Right atrium auricular region (tissue), 2 donors: ENCODE data around the gene CDK2AP2. TPM values are rescaled to one million over a fixed set of nuclear protein-coding genes. Genes with fewer than 3 reads are reported as not detected.
"Not testable (repeated sequence)": the region's sequence is repeated elsewhere in the genome, so short reads cannot be mapped to it uniquely, and the experiment has no call there.

Experiments
- DNase-seq: peaks from one replicate; pipeline ENCODE4 v3.0.0-alpha.2; 2019; ENCODE audit warnings: low spot score
- H3K27ac ChIP-seq, 2 donors: fragments of 200-600 bp; sonication (generic); 1 replicate in 1 of 2; 2 replicates in 1 of 2; pipeline ENCODE4 v1.5.1; 2016 to 2019
- H3K27me3 ChIP-seq, 2 donors: fragments of 200-600 bp; sonication (generic); one replicate each; pipeline versions ENCODE4 v1.5.1 to v1.6.0; 2017 to 2019
- H3K36me3 ChIP-seq: fragments of 200-600 bp; sonication (generic); one replicate; pipeline ENCODE4 v1.5.1; 2016
- H3K4me1 ChIP-seq, 2 donors: fragments of 200-600 bp; sonication (generic); one replicate each; pipeline versions ENCODE4 v1.5.1 to v1.6.0; 2017 to 2019
- H3K4me3 ChIP-seq, 2 donors: fragments of 200-600 bp; sonication (generic); 1 replicate in 1 of 2; 2 replicates in 1 of 2; pipeline ENCODE4 v1.5.1; 2017 to 2019; ENCODE audit warnings: mild to moderate bottlenecking in 1 of 2, moderate library complexity in 1 of 2
- H3K9me3 ChIP-seq, 2 donors: fragments of 200-600 bp; sonication (generic); one replicate each; pipeline ENCODE4 v1.5.1; 2019
- CTCF ChIP-seq, 2 donors: fragments of 200-600 bp; sonication (generic); IDR thresholded peaks; one replicate each; pipeline ENCODE4 v1.5.1; 2019; ENCODE audit warnings: antibody characterized with exemption in 2 of 2
- total RNA-seq, 2 donors: library from RNA; depleted of rRNA; stranded (reverse); fragments of >200 nt; gene quantifications; one replicate each; pipeline ENCODE4 v1.1.0, GENCODE V29; 2016

Gene CDK2AP2
- total RNA-seq, 2 donors from 2014 or later, result 49.1 to 70.0 TPM

- no peak for TF ChIP-seq CTCF (IDR thresholded peaks at IDR 0.05)
- Histone ChIP-seq H3K27me3 (no peaks in the 10 kb centered on the region), H3K27ac (peak within 1 kb of the TSS; percentile 85 to 86), H3K4me1 (peaks cover 0 to 34% of the 10 kb centered on the region in 2 donors), H3K9me3 (no peaks in the 10 kb centered on the region), H3K36me3 (peaks cover 15% of the 10 kb centered on the region), H3K4me3 (peak within 1 kb of the TSS; percentile 52 to 60)
- peak; percentile 97 for DNase-seq
Observed at GRCh38 chr11:67482827-67483798, 24.8 kb downstream of the CDK2AP2 start, which contains the start of gene AIP. AIP (plus strand) TSS chr11:67483026; CDS start chr11:67483159, 133 bp downstream.

- H3K4me1 ChIP-seq, result peaks cover 0 to 34% of the 10 kb centered on the region in 2 donors
- H3K27ac ChIP-seq, result peak overlapping the region; percentile 85 to 86
- no peaks in the 10 kb centered on the region for H3K27me3 ChIP-seq
- peaks cover 7% of the 10 kb centered on the region for H3K36me3 ChIP-seq
- TF ChIP-seq CTCF (IDR thresholded peaks at IDR 0.05), result no peak
- DNase-seq, result no peak
- H3K4me3 ChIP-seq, result peak overlapping the region; percentile 52 to 60
- H3K9me3 ChIP-seq, result no peaks in the 10 kb centered on the region
Observed at GRCh38 chr11:67482275-67482826, 25.6 kb downstream of the CDK2AP2 start.

- not testable (repeated sequence) for DNase-seq, H3K27ac ChIP-seq, H3K4me1 ChIP-seq, H3K9me3 ChIP-seq, H3K4me3 ChIP-seq, H3K27me3 ChIP-seq, H3K36me3 ChIP-seq
Observed at GRCh38 chr11:67477344-67478050, 30.5 kb downstream of the CDK2AP2 start.

- not testable (repeated sequence) for H3K27ac ChIP-seq, H3K4me3 ChIP-seq, H3K36me3 ChIP-seq, H3K27me3 ChIP-seq, H3K9me3 ChIP-seq, H3K4me1 ChIP-seq, DNase-seq
Observed at GRCh38 chr11:67476692-67477091, 31.3 kb downstream of the CDK2AP2 start.

GRCh38 chr11:67472882-67473281 lies 35.1 kb downstream of the CDK2AP2 start:
- H3K27me3 ChIP-seq, result no peaks in the 10 kb centered on the region

More at GRCh38 chr11:67472882-67473281, 35.1 kb downstream of the CDK2AP2 start:
- Histone ChIP-seq H3K27ac (no peak overlapping the region), H3K9me3 (no peaks in the 10 kb centered on the region), H3K4me3 (no peak overlapping the region), H3K4me1 (peaks cover 0 to 15% of the 10 kb centered on the region in 2 donors), H3K36me3 (no peaks in the 10 kb centered on the region)
- no peak for TF ChIP-seq CTCF (IDR thresholded peaks at IDR 0.05)
- no peak for DNase-seq
